MM.1S (cell line): Measurements from ENCODE around the gene GUCA2A.

Source experiments
- EZH2 ChIP-seq: fragments of 300-600 bp; sonication (generic); optimal IDR thresholded peaks from 2 replicates; pipeline ENCODE3; 2017; ENCODE audit warnings: low read depth, mild to moderate bottlenecking, antibody characterized with exemption, low read length, mixed read lengths
- TF ChIP-seq, protein P1 (sequence below): fragments of 300-600 bp; sonication (generic); IDR thresholded peaks from 2 replicates; pipeline ENCODE4 v1.5.1; 2016; ENCODE audit warnings: antibody characterized with exemption, low read length, mixed read lengths

DNA sequence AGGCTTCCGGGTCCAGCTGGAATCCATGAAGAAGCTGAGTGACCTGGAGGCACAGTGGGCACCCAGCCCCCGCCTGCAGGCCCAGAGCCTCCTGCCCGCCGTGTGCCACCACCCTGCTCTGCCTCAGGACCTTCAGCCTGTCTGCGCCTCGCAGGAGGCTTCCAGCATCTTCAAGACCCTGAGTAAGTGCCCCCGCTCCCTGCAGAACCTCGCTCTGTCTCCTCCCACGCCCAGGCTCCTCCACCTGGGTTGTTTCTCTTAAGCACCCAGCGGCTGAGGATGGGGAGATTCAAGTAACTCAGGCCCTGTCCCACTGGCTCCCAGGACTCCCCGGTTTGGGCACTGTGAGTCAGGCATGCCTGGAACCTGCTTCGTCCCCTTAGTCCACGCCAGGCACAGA is 9.9 kb downstream of the GUCA2A start:
- TF ChIP-seq, protein P1, sequence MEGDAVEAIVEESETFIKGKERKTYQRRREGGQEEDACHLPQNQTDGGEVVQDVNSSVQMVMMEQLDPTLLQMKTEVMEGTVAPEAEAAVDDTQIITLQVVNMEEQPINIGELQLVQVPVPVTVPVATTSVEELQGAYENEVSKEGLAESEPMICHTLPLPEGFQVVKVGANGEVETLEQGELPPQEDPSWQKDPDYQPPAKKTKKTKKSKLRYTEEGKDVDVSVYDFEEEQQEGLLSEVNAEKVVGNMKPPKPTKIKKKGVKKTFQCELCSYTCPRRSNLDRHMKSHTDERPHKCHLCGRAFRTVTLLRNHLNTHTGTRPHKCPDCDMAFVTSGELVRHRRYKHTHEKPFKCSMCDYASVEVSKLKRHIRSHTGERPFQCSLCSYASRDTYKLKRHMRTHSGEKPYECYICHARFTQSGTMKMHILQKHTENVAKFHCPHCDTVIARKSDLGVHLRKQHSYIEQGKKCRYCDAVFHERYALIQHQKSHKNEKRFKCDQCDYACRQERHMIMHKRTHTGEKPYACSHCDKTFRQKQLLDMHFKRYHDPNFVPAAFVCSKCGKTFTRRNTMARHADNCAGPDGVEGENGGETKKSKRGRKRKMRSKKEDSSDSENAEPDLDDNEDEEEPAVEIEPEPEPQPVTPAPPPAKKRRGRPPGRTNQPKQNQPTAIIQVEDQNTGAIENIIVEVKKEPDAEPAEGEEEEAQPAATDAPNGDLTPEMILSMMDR, result no peak
- no peak for TF ChIP-seq EZH2
